Inflammatory macrophage treated with lipopolysaccharide for 1 hour (primary cell): ENCODE measurements around the gene CAPN5.

Experiments used
- DNase-seq, 2 donors: peaks; one replicate each; pipeline ENCODE4 v3.0.0-alpha.2; 2020 to 2022

CAPN5 gene

GRCh38 chr11:77121876-77122575 lies 55.3 kb downstream of the CAPN5 start:
- no peak for DNase-seq

- DNase-seq = no peak
Observed at GRCh38 chr11:77122576-77123212, 55.9 kb downstream of the CAPN5 start.

- no peak for DNase-seq
Observed at GRCh38 chr11:77123591-77123990, 56.8 kb downstream of the CAPN5 start.

GRCh38 chr11:77124041-77124440 lies 57.3 kb downstream of the CAPN5 start:
- no peak for DNase-seq

GRCh38 chr11:77124488-77124887 lies 57.7 kb downstream of the CAPN5 start:
- no peak for DNase-seq

- DNase-seq = no peak
Observed at GRCh38 chr11:77125191-77125590, 58.4 kb downstream of the CAPN5 start.

GRCh38 chr11:77125695-77126094 lies 58.9 kb downstream of the CAPN5 start:
- DNase-seq = no peak

GRCh38 chr11:77126156-77126775 lies 59.5 kb downstream of the CAPN5 start:
- DNase-seq = no peak

- no peak for DNase-seq
Observed at GRCh38 chr11:77126861-77127234, 60.1 kb downstream of the CAPN5 start.

- DNase-seq = peak; percentile 9 to 35
Observed at GRCh38 chr11:77127235-77127911, 60.6 kb downstream of the CAPN5 start.

GRCh38 chr11:77127920-77128691 lies 61.3 kb downstream of the CAPN5 start, which contains the start of gene MYO7A:
Gene MYO7A (plus strand): TSS chr11:77128246. CDS start chr11:77130635, 2,389 bp downstream.
- no peak for DNase-seq

GRCh38 chr11:77129069-77129841 lies 62.5 kb downstream of the CAPN5 start:
- DNase-seq = no peak

- DNase-seq = no peak
Observed at GRCh38 chr11:77129842-77130756, 63.3 kb downstream of the CAPN5 start.

GRCh38 chr11:77130763-77131513 lies 64.2 kb downstream of the CAPN5 start:
- no peak for DNase-seq

- DNase-seq = no peak
Observed at GRCh38 chr11:77131560-77131959, 64.8 kb downstream of the CAPN5 start.

GRCh38 chr11:77135069-77135468 lies 68.3 kb downstream of the CAPN5 start:
- no peak for DNase-seq

GRCh38 chr11:77136074-77136473 lies 69.3 kb downstream of the CAPN5 start:
- no peak for DNase-seq

- DNase-seq = no peak
Observed at GRCh38 chr11:77136784-77137420, 70.1 kb downstream of the CAPN5 start.

- no peak for DNase-seq
Observed at GRCh38 chr11:77137421-77137820, 70.7 kb downstream of the CAPN5 start.
